Amniotic stem cell (primary cell): ENCODE data around the gene ZNF619.

Experiments used
- DNase-seq: peaks from one replicate; lab custom pipeline; 2025; lab: John Stamatoyannopoulos, UW

The ZNF619 gene

GRCh38 chr3:40465456-40465855, 11.5 kb upstream of the ZNF619 start:
- no peak for DNase-seq

GRCh38 chr3:40468018-40468417, 8.9 kb upstream of the ZNF619 start:
- no peak for DNase-seq

- no peak for DNase-seq
Measured at GRCh38 chr3:40470701-40471100, 6.2 kb upstream of the ZNF619 start.

- no peak for DNase-seq
Measured at GRCh38 chr3:40477666-40478065, 744 bp downstream of the ZNF619 start.

- DNase-seq = no peak
Measured at GRCh38 chr3:40487172-40487571, 10.2 kb downstream of the ZNF619 start.

GRCh38 chr3:40490916-40491315, 14.0 kb downstream of the ZNF619 start:
- DNase-seq = no peak

- no peak for DNase-seq
Measured at GRCh38 chr3:40494698-40495097, 17.8 kb downstream of the ZNF619 start.

- no peak for DNase-seq
Measured at GRCh38 chr3:40497288-40497687, 20.4 kb downstream of the ZNF619 start.

GRCh38 chr3:40499952-40500351, 23.0 kb downstream of the ZNF619 start:
- no peak for DNase-seq

GRCh38 chr3:40502034-40502433, 25.1 kb downstream of the ZNF619 start:
- DNase-seq = no peak

GRCh38 chr3:40504636-40505430, 27.9 kb downstream of the ZNF619 start:
- DNase-seq = no peak

GRCh38 chr3:40505599-40506462, 28.9 kb downstream of the ZNF619 start, which contains the start of gene ZNF620:
Gene ZNF620, plus strand, starts transcription at chr3:40506039. Its CDS starts 314 bp downstream, at chr3:40506353.
- no peak for DNase-seq

GRCh38 chr3:40511031-40511718, 34.3 kb downstream of the ZNF619 start:
- no peak for DNase-seq

GRCh38 chr3:40516201-40516600, 39.3 kb downstream of the ZNF619 start:
- no peak for DNase-seq

- no peak for DNase-seq
Measured at GRCh38 chr3:40518067-40518466, 41.1 kb downstream of the ZNF619 start.

- DNase-seq = no peak
Measured at GRCh38 chr3:40518848-40519247, 41.9 kb downstream of the ZNF619 start.

- DNase-seq = no peak
Measured at GRCh38 chr3:40521254-40521653, 44.3 kb downstream of the ZNF619 start.

- DNase-seq = no peak
Measured at GRCh38 chr3:40523781-40524180, 46.9 kb downstream of the ZNF619 start.

GRCh38 chr3:40524222-40524567, 47.3 kb downstream of the ZNF619 start:
- no peak for DNase-seq

GRCh38 chr3:40524568-40525285, 47.8 kb downstream of the ZNF619 start, which contains the start of gene ZNF621:
Gene ZNF621, plus strand, starts transcription at chr3:40524960. Its CDS starts 881 bp downstream, at chr3:40525841.
- DNase-seq = no peak

- DNase-seq = no peak
Measured at GRCh38 chr3:40528426-40528825, 51.5 kb downstream of the ZNF619 start.

- DNase-seq = no peak
Measured at GRCh38 chr3:40532252-40532651, 55.3 kb downstream of the ZNF619 start.
